GM18861 (cell line): Measurements from ENCODE around the gene TTI1.

Source experiments
- ATAC-seq: cut with Tn5 transposase; IDR thresholded peaks from one replicate; pipeline ENCODE4 v1.9.1; 2021; ENCODE audit not compliant: unreplicated experiment

The TTI1 gene

GRCh38 chr20:38033330-38034107, at the start of gene TTI1, which contains the start of gene RPRD1B:
Gene TTI1, minus strand, starts transcription at chr20:38033456. Its CDS starts 19,640 bp downstream, at chr20:38013816.
Gene RPRD1B, plus strand, starts transcription at chr20:38033746. Its CDS starts 202 bp downstream, at chr20:38033948.
- peak; percentile 70 for ATAC-seq

- no peak for ATAC-seq
Observed at GRCh38 chr20:38082894-38083293, 49.6 kb upstream of the TTI1 start.

GRCh38 chr20:38081575-38081974, 48.3 kb upstream of the TTI1 start:
- no peak for ATAC-seq

- ATAC-seq, result no peak
Observed at GRCh38 chr20:38079353-38079752, 46.1 kb upstream of the TTI1 start.

- ATAC-seq, result no peak
Observed at GRCh38 chr20:38078084-38078483, 44.8 kb upstream of the TTI1 start.

- no peak for ATAC-seq
Observed at GRCh38 chr20:38076548-38076947, 43.3 kb upstream of the TTI1 start.

GRCh38 chr20:38075161-38075998, 42.1 kb upstream of the TTI1 start:
- ATAC-seq, result no peak

GRCh38 chr20:38073307-38074071, 40.2 kb upstream of the TTI1 start:
- ATAC-seq, result no peak

- ATAC-seq, result no peak
Observed at GRCh38 chr20:38072898-38073297, 39.6 kb upstream of the TTI1 start.

GRCh38 chr20:38067717-38068365, 34.6 kb upstream of the TTI1 start:
- ATAC-seq, result no peak

GRCh38 chr20:38066969-38067716, 33.9 kb upstream of the TTI1 start:
- ATAC-seq, result no peak

- no peak for ATAC-seq
Observed at GRCh38 chr20:38065764-38066375, 32.6 kb upstream of the TTI1 start.

GRCh38 chr20:38063911-38064530, 30.8 kb upstream of the TTI1 start:
- ATAC-seq, result no peak

GRCh38 chr20:38062890-38063289, 29.6 kb upstream of the TTI1 start:
- no peak for ATAC-seq

- peak; percentile 43 for ATAC-seq
Observed at GRCh38 chr20:38061109-38061508, 27.9 kb upstream of the TTI1 start.

GRCh38 chr20:38060536-38060935, 27.3 kb upstream of the TTI1 start:
- ATAC-seq, result no peak

- ATAC-seq, result no peak
Observed at GRCh38 chr20:38059832-38060231, 26.6 kb upstream of the TTI1 start.

- peak; percentile 56 for ATAC-seq
Observed at GRCh38 chr20:38057351-38057972, 24.2 kb upstream of the TTI1 start.

- no peak for ATAC-seq
Observed at GRCh38 chr20:38055848-38056247, 22.6 kb upstream of the TTI1 start.
